Stimulated activated CD8-positive, alpha-beta memory T cell treated with anti-CD3 and anti-CD28 coated beads, Interleukin-4, amount 100 ng/mL, for 4 hours (primary cell): Measurements from ENCODE around the gene ENAH.
A peak's percentile ranks its signal among the peaks of the same experiment; 100 is the strongest.
"Not testable (repeated sequence)": the region's sequence is repeated elsewhere in the genome, so short reads cannot be mapped to it uniquely, and the experiment has no call there.

Experiments
- DNase-seq, 2 donors: peaks; one replicate each; pipeline ENCODE4 v3.0.0-alpha.2; 2020; ENCODE audit warnings: low read depth in 2 of 2, low spot score in 1 of 2

Gene ENAH

DNA sequence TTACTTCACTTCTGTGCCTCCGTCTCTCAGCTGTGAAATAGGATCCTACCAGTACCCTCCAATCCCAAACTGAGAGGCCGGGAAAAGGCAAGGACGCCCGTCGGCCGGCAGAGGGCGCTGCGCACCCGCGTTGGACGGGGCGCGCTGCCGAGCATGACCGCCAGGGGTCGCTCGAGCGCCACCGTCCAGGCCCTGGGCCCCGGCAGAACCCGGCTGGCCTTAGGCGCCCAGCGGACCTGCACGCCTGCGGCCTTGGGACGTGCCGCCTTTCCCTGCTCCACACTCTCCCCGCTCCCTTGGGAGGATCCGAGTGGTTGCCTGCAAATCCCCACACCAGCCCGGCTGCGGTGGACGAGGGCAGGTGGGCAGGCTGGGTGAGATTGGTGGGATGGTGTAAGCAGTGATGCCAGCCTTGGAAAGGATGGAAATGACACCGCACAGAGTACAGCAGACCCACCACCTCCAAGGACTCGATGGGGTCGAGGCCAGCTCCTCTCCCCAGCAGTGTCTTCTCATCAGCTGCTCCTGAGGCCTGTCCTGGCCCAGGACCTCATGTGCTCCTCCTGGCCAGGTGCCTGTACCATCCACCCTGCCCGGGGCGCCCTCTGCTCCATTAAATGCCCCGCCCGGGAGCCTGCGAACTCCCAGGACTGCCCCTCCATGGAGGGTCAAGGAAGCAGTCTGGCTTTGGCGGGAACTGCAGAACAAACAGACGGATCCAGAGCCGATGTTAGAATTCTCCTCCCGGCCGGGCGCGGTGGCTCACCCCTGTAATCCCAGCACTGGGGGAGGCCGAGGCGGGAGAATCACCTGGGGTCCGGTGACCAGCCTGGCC lies 177.7 kb downstream of the ENAH start:
- peak in 1 of 2 donors; percentile 26 for DNase-seq

DNA sequence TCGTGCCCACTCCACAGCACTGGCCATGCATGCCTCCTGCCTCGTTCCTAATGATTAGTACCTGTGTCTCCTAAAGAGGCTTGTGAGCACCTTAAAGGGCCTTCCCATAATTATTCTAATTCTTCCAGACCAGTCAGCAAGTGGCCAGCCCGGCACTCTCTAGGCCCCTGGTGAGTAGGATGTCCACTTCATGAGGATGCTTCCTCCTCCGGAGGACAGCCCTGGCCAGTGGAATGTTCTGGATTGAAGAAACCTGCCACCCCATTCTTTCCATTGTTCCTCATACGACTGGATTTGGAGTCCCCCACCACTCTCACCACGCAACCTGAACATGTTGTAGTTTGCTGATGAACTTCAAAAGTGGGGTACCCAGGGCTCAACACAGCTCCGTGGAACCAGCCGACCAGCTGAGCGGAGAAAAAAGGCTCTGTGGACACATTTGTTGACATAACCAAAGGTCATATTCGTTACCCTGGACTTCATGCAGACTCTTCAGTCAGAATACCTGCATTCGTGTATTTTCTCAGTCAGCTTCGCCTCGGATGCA lies 178.4 kb downstream of the ENAH start:
- no peak for DNase-seq

DNA sequence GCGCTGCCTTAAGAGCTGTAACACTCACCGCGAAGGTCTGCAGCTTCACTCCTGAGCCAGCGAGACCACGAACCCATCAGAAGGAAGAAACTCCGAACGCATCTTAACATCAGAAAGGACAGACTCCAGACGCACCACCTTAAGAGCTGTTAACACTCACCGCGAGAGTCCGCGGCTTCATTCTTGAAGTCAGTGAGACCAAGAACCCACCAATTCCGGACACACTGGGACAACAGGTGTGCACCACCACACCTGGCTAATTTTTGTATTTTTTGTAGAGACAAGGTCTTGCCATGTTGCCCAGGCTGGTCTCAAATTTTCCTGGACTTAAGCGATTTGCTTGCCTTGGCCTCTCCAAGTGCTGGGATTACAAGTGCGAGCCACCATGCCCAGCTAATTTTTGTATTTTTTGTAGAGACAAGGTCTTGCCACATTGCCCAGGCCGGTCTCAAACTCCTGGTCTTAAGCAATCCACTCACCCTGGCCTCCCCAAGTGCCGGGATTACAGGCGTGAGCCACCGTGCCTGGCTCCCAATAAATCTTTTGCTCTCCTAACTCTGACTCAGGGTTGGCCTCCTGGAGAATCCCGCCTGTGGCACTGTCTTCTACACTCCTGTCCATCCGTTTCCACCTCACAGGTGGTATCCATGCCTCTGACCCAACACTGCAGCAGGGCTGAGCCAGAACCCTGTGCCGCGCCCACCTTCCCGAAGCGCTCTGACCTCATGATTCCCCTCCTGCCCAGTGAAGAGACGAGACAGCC lies 179.1 kb downstream of the ENAH start:
- DNase-seq: not testable (repeated sequence)

DNA sequence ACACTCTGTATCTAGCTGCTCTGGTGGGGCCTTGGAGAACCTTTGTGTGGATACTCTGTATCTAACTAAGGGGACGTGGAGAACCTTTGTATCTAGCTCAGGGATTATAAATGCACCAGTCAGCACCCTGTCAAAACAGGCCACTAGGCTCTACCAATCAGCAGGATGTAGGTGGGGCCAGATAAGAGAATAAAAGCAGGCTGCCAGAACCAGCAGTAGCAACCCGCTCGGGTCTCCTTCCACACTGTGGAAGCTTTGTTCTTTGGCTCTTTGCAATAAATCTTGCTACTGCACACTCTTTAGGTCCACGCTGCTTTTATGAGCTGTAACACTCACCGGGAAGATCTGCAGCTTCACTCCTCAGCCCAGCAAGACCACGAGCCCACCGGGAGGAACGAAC lies 179.7 kb downstream of the ENAH start:
- not testable (repeated sequence) for DNase-seq

DNA sequence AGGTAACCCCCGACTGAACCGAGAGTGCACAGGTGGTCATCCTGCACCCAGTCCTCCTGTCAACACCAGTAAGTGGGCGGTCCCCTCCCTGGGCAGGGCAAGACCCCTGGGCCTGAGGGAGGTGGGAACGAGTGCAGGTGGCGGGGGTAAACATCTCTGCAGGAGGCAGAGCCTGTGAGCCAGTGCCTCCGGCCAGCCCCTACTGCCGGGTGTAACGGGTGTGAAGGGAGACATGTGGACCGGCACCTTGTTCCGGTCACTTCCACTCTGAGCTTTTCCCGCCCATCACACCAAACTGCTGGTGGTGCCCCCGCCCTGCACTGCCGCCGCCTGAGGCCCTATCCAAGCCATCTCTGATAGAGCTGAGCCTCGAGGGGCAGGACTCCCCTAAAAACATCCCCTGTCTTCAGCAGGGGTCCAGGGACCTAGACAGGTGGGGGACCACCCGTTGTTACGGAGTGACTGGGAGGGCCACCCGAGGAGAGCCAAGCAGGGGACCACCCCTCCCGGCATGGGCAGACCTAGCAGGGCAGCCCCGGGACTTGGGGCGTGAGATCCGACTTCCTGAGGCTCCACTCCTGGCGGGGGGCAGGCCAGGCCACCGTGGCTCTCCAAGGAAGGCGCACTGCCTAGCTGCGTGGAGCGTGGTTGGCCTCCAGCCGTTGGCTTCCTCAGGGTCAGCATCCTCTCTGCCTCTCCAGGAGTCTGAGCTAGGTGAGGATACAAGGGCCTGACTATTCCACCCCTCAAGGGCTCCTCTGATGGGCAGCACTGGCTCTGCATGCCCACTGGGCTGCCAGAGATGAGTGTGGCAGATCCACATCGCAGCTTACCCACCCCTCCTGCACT lies 181.2 kb downstream of the ENAH start:
- DNase-seq: no peak

DNA sequence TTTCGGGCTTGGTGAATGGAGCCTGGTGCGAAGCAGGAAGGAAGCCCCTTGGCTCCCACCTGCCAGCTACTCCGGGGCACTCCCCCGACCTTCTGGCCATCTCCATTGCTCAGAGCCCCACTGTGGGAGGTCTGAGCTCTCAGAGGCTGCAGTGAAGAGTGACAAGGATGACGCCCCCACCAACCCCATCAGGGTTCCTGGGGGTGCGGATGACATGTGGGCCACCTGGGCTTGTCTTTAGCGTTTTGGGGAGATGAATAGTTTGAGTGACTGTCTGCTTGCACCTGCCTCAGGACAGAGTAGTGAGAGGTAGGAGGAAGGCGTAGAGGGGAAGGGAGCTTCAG lies 181.8 kb downstream of the ENAH start:
- DNase-seq: no peak

DNA sequence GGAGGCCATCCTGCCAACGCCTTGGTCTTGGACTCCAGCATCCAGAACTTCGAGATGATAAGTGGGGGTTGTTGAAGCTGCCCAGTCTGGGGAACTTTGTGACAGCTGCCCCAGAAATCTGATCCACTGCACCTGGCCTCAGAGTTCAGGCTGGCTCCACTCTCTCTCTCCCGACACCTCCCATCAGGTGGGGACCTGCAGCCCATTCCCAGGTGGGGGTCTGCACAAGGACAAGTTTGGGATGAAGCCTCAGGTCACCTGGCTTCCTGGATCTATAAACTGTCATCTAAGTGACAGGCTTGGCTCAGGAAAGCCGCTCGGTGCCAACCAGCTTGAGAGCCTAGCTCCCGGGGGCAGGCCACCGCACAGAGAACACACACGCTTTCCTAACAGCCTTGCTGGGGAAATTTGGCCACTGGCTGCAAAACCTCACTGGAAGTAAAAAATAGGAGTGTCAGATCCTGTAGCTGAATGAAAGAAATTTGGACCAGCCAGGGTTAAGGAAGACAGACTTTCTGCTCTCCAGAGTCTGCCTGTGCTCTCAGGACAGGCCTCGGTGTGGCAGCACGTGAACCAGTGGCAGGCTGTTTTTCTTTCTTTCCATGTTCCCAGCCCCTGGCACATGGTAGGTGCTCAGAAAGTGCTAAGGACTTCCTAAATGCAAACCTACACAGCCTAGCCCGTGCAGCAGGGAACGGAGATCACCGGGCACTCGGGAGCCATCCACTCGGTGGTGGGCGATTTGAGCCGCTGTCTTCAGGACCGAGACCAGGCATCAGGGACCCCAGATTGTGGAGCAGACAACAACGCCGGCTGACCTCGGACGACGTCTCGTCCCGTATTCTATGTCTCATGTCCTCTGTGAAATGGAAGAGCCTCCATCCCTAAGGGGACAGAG lies 182.5 kb downstream of the ENAH start:
- DNase-seq: no peak

DNA sequence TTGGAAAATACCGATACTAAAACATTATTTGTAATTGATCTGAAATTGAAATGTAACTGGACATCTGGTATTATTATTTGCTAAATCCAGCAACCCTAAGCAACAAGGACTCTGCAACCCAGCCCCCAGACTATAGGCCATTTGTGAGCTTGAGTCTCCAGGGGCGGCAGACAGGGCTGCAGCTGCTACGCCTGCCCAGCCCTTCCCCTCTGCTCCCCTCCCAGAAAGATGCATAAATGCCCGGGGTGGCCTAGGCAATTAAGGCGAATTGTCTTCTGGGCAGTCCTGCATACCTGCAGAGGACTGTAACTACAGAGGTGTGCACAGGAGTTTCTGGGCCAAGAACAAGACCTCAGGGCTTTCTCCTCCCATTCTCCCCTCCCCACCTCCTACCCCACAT lies 183.9 kb downstream of the ENAH start:
- no peak for DNase-seq

DNA sequence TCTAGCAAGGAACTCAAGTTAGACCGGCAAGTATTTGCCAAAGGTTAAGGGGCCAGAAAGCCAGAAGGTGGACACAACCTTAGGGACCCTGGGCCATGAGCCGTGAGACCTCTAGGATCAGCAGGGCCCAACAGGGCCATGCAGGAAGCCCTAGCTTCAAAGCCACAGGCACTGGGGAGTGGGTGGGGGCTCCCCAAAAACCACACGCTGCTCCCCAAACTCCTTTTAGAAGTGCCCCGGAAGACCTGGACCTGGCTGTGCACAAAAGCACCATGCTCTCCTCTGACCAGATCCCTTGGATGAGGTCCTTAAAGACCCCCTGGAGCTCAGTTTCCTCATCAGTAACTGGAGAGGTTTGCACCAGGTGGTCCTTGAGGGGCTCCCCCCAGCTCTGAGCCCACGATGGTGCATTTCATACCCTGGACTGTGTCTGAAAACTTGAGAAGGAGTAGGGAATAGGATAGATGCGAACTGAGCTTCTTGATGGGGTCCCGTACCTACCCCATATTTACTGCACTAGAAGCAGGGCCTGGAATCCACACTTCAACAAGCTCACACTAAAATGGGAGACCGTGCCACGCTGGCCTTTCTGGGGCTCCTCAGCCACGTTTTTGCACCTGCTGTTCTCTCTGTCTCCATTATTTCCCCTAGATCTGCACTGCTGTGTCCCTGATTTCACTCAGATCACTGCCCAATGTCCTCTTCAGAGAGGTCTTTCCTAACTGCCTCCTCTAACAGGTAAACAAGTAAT lies 184.5 kb downstream of the ENAH start:
- DNase-seq: no peak

DNA sequence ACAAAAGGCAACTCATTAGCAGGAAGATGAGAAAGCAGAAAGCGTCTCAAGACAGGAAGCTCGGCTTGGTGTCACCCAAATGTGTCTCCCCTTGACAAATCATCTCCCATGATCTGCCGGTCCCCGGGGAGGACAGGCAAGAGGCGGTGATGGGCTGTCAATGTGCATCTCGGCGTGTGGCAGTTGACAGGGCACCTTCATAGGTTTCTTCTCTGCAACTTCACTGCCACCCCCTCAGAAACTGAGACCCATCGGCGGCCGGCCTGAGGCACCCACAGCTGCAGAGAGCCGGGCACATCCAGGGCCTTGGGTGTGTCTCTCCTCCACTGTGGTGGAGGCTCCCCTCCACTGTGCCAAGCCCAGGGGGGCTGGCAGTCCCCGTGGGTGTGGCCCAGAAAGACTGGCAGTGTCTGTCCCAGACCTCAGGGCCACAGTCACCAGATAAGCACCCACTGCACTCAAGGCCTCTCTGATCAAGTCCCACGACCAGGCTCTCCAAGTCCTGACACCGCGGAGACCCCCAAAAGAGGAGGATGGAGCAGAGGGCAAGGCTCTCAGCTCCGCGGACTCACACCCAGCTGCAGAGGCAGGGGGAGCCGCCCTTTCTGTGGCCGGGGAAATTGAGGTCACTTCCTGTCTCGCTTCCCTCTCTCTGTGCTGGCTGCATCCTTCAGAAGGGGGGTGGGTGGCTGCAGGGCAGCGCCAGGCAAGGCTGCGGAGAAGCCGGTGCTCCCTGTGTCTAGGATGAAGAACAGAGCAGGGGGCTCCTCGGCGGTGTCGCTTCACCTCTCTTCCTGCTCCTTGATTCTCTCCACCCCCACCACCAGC lies 185.5 kb downstream of the ENAH start:
- DNase-seq: peak; percentile 56 to 61

DNA sequence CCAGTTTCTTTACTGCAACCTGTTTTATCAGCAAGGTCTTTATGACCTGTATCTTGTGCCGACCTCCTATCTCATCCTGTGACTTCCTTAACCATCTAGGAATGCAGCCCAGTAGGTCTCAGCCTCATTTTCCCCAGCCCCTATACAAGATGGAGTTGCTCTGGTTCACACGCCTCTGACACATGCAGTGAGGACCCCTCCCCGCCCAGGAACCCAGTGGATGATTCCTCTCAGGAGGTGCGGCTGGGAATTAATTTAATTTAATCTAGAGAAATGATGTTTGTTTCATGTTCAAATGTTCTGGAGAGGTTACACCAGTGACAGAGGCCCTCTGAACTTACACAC lies 186.1 kb downstream of the ENAH start:
- no peak for DNase-seq

DNA sequence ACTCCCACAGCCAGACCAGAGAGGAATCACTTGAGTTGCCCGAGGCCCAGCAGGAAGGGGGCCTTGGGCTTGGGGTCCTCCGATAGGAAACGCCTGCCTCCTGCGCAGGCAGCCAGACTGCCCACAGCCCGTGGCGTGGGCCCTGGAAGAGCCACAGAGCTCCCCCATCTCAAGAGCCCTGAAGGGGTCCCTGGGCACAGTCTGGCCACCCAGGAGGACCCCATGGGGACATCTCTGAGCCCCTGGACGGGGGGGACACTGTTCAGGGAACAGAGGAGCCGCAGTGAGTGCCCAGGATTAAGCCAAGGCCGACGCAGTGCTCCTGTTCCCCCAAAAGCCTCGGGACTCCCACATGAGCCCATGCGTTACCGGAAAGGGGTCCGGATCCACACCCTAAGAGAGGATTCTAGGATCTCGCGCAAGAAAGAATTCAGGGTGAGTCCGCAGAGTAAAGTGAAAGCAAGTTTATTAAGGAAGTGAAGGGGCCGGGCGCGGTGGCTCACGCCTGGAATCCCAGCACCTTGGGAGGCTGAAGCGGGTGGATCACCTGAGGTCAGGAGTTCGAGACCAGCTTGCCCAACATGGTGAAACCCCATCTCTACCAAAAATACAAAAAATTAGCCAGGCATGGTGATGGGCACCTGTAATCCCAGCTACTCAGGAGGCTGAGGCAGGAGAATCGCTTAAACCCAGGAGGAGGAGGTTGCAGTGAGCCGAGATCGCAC lies 187.0 kb downstream of the ENAH start:
- DNase-seq: no peak

DNA sequence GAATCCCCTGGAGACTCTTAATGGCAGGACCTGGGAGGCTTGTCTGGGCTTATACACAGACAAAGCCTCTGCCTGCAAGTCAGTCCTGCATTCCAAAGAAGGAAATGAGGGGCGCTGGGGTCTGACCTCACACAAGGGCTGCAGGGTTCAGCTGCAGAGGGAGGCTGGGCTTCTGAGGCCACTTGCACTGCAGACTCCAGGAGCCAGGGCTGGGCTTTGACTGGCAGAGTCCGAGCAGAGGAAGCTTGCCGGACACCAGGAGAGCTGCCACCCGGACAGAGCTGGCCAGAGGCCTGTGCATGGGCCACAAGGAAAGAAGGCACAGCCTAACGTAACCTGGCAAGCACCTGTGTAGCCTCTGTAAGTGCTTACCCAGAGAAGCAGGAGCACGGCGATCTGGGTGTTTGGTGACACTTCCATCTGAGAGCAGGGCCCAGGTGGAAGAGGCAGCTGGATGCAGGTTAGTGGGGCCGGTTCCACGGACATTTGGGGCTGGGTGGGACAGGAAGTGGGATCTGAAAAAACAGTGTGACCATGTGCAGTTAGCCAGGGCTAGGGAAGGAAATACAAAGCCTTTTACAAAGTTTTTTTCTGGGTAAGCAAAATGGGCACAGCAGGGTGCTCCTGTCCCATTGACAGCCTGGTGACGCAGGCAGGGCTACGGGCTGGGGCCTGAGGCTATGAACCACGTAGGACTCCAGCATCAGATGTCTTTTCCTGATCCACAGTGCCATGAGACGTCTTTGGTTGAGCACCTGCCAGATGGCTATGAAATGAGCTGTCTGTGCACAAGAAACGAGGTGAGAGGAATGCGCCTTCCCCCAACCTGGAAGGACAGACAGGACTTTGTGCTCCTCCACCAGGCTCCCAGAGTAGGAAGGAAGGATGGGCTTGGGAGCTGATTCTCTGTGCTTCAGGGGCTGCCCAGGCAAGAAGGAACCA lies 187.8 kb downstream of the ENAH start:
- DNase-seq: no peak

DNA sequence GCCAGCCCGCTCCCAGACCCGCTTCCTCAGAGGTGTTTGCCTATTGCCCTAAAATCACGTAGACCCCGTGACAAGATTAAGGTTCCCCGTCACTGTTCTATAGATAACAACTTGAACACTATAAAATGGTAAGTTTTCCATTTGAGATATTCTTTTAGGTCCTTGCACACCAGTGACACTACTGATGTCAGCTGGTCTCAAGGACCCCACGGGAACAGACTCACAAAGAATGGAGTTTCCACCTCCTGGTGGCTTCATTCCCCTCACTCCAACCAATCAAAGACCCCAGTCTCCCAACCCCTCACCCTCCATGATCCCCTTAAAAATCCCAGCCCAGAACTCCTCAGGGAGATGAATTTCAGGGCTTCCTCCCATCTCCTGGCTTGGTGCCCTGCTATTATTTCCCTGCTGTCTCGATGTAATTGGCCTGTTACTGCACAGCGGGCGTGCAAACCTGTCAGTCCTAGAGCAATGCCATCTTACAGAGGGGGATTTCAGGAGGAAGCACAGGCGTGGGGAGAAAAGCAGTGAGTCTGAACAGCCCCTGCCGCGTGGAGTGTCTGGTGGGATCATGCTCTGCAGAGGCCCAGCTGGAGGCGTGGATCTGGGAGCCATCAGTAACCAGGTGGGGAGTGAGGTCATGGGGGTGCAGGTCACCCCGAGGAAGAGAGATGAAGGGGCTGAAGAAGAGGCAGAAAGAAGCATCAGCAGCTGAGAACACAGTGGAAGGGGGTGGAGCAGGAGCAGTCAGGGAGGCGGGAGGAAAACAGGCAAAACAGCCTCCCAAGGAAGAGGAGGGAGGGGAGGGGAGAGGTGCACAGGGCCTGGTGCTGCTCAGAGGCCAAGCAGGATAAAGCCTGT lies 190.0 kb downstream of the ENAH start:
- DNase-seq: no peak

DNA sequence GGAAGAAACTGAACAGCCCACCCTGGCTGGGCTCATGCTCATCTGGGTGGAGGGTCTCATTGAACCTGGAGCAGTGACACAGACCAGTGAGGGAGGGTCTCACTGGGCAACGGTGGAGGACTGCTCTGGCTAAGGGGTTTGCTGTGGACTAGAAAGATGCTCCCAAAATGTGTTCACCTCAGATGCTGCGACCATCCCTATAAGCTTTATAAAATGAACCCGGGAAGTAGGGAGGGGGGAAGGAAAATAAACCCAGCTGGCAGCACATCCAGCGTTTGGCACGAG lies 190.6 kb downstream of the ENAH start:
- no peak for DNase-seq
